ENCODE measurements around the gene APOL3.

DNA sequence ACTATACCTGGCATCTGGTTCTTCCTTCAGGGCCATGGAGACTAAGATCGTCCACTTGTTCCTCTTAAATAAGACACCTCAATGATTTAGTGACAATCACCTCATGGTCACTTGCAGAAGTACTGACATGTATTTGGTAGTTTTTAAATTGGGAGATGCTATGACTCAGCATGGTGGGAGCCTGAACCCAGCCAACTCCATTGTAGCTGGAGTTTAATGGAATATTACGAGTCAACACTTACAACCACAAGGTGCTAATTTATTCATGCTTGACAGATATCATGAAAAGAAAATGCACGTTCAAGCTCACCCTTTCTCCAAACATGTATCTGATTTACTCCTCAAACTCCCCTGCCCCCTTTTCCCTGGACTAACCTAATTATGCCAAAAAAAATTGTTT is 16.6 kb upstream of the APOL3 start:
- TF ChIP-seq POLR2A (IDR thresholded peaks at IDR 0.05; ENCODE audit: low read length) (no peak), GATA1 (IDR thresholded peaks at IDR 0.05; ENCODE audit: low read depth, low read length) (no peak)
